Measurements from ENCODE around the gene MYO1H. TPM values are rescaled to one million over a fixed set of nuclear protein-coding genes. Genes with fewer than 3 reads are reported as not detected.
"Not testable (repeated sequence)": the region's sequence is repeated elsewhere in the genome, so short reads cannot be mapped to it uniquely, and the experiment has no call there.

MYO1H gene, protein sequence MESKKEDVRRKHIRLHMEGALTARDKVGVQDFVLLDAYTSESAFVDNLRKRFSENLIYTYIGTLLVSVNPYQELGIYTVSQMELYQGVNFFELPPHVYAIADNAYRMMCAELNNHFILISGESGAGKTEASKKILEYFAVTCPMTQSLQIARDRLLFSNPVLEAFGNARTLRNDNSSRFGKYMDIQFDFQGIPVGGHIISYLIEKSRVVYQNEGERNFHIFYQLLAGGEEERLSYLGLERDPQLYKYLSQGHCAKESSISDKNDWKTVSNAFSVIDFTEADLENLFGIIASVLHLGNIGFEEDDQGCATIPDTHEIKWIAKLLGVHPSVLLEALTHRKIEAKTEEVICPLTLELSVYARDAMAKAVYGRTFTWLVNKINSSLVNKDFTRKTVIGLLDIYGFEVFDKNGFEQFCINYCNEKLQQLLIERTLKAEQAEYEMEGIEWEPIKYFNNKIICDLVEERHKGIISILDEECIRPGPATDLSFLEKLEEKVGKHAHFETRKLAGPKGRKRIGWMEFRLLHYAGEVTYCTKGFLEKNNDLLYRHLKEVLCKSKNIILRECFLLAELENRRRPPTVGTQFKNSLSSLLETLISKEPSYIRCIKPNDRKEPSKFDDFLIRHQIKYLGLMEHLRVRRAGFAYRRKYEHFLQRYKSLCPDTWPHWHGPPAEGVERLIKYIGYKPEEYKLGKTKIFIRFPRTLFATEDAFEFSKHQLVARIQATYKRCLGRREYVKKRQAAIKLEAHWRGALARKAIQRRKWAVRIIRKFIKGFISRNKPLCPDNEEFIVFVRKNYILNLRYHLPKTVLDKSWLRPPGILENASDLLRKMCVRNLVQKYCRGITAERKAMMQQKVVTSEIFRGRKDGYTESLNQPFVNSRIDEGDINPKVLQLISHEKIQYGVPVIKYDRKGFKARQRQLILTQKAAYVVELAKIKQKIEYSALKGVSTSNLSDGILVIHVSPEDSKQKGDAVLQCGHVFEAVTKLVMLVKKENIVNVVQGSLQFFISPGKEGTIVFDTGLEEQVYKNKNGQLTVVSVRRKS
- 0.16 TPM for total RNA-seq

DNA sequence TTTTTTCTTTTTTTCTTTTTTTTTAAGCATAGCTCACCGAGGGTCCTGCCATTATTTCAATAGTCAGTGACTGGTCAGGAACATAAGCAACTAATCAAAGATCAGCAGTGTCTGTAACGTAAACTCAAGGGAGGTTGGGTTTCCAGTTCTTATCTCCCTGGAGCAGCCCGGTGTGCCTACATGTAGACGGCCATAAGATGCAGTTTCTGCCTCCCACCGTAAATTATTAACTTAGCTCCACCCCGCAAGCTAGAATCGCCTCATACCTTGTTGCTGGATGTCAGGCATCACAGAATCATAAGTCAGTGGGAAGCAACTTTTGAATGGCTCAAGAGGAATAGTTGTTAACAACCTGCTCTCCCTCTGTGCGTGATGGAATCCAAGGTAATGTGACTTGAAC is at the start of gene MYO1H:
MYO1H (plus strand) TSS at position 312 of the 400 bp plus-strand sequence; CDS start at position 373, 61 bp downstream.
- no peak for DNase-seq

DNA sequence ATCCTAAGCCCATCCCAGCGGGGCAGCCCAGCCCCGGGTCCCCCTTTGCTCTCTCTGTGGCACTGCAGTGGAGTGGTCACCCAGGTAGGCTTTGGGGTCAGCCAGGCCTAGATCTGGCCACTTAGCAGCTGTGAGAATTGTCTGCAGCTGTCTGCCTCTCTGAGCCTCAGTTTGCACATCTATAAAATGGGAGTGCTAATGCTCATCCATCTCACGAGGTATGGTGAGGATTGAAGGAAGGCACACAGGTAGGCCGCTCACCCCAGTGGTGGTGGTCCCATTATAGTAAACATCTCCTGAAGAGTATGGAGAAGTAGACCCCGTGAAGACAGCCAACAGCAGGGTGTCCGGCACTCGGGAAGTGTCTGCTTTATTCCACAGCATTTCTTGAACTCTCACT is 47.9 kb upstream of the MYO1H start:
- DNase-seq, result no peak

DNA sequence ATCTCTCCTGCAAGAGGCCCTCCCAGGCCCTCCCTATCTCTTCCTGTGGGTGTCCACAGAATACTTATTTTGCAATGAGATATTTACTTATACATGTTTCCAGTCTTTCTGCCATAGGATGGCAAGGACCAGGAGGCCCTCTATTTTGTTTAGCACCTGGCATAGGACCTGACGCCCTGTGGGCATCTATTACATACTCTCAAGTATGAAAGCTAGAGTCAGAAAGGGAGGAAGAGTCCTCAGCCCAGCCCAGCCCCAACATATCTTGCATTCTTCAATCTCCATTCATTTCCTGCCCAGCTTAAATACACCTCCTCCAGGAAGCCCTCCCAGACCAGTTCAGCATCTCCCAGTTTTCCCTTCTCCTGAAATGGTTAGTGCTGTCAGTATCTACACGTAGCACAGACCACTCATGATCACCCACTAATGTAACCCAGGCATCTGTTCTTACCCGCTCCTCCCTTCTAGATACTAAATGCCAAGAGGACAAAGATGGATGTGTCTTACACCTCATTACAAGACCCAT is 46.0 kb upstream of the MYO1H start:
- no peak for DNase-seq

DNA sequence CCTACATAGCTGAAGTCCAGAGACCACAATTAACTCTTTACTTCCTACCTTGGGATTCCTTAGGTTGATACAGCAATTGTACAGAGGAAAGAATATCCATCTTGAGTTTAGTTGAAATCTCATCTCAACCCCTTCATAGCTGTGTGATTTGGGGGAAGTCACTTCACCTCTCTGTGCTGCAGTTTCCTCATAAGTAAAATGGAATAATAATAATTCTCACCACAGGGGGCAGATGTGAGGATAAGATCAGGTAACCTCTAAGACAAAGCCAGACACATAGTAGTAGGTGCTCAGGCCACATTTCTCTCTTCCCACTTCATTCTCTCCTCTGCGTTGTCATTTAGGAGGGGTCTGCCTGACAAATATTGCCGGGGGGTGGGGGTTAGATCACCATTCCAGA is 45.3 kb upstream of the MYO1H start:
- no peak for DNase-seq

- DNase-seq, result no peak
These were observed 44.9 kb upstream of the MYO1H start for GRCh38 chr12:109302770-109303169.

DNA sequence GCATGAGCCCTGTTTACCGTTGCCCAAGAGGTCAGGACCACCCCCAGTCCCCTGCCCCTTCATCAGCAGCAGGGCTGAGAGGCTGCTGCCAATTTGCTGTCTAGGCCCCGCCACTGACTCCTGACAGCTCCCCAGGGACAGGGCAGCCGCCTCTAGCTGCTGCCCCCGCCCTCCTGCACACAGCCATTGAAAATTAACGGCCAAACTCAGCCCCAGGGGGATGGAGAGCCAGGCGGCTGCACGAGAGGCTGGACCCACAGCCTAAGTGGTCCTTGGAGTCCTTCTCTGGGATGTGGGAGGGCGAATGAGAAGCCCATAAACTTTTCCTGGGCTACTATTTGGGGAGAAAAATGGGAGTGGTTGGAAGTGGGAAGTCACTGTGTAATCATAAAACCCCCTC is 43.2 kb upstream of the MYO1H start:
- no peak for DNase-seq

DNA sequence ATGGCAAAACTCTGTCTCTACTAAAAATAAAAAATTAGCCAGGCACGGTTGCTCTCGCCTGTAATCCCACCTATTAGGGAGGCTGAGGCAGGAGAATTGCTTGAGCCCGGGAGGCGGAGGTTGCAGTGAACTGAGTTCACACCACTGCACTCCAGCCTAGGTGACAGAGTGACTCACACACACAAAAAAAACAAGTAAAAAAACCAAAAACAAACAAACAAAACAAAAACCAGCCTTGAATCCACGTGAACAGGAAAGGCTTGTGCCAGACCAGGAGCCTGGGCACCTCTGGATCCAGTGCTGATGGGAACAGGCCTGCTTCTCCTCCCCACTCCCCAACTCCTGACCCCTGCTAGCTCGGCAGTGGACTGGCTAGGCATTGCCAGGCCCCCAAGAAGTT is 42.2 kb upstream of the MYO1H start:
- no peak for DNase-seq

DNA sequence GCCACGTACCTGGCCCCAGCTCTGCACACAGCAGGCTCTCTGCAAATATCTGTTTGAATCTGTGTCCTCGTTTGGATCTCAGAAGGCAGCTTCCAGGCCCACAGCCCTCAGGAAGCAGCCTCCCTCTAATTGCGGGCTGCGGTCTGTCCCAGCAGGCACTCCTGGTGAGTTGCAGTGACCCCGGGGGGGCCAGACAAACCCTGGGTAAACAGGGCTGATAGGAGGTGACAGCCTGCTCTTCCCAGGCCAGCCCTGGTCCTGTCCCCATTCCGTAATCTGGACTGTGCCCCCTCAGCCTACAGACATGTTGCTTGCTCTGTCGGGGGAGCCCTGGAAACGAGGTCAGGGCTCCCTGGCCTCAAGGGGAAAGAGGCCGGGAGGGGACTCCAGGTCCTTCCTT is 40.6 kb upstream of the MYO1H start:
- no peak for DNase-seq

- DNase-seq, result no peak
These were observed 38.9 kb upstream of the MYO1H start, which contains the start of gene FOXN4 for GRCh38 chr12:109308534-109309380. Gene FOXN4 (minus strand): TSS chr12:109309284. CDS start chr12:109308321, 963 bp downstream.

- no peak for DNase-seq
These were observed 38.1 kb upstream of the MYO1H start for GRCh38 chr12:109309381-109310246.

GRCh38 chr12:109310247-109311125 is 37.2 kb upstream of the MYO1H start:
- DNase-seq, result no peak

DNA sequence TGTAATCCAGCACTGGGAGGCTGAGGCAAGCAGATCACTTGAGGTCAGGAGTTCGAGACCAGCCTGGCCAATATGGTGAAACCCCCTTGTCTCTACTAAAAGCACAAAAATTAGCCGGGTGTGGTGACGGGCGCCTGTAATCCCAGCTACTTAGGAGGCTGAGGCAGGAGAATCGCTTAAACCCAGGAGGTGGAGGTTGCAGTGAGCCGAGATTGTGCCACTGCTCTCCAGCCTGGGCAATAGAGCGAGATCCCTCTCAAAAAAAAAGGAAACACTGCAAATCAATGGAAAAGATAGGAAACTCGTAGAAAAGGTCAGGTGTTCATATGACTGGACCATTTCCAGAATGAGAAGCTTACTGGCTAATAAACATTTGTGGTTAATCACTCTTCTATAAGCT is 26.4 kb upstream of the MYO1H start:
- not testable (repeated sequence) for DNase-seq

DNA sequence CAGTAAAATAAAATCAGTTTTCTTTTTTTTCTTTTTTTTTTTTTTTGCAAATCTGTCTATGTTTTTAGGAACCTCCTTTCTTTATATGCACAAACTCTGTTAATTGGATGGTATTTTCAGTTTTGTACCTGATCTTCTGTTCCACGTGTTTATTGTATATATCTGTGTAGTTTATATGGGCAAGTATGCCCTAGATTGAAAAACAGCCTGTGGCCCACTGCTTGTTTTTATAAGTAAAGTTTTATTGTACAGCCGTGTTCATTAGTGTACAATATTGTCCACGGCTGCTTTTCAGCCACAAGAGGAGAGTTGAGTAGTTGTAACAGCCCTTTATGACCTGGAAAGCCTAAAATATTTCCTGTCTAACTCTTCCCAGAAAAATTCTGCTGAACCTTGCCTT is 18.7 kb upstream of the MYO1H start:
- DNase-seq, result no peak

- DNase-seq, result no peak
These were observed 18.0 kb upstream of the MYO1H start for GRCh38 chr12:109329686-109330085.

GRCh38 chr12:109330282-109331230 is 17.1 kb upstream of the MYO1H start:
- DNase-seq, result no peak

DNA sequence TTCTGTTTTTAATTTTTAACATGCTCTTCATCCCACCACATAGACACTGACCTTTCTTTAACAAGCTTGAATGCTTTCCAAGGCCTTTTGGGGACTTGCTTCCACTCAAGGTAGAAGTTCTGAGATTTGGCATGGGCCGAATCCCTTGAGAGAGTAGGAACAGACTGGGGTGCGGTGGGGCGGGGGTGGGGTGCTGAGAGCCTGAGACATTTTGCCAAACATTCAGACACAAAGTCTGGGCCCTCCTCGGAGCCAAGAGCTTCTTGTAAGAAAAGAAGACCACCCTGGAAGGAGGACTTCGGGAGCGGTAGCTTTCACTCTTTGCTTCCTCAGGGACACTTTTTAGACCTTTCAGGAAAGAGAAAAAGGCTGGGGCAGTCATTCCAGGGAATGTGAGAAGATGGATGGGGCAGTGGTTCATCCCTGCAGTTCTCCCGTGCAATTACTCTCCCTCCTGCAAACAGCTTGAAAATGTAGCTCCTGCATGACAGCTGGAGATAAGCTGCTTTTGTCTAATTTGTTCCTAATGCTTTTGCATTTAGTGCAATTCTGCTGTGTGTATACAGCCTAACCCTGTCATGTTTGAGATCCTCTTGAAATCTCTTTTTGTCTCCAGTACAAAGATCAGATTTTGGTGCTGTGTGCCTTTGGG is 16.3 kb upstream of the MYO1H start:
- no peak for DNase-seq

- no peak for DNase-seq
These were observed 12.8 kb upstream of the MYO1H start for GRCh38 chr12:109334887-109335286.

GRCh38 chr12:109336593-109336992 is 11.1 kb upstream of the MYO1H start:
- no peak for DNase-seq

All from occipital lobe (tissue), 2 donors.